Measurements from ENCODE around the gene KLHL28.

Gene KLHL28, protein sequence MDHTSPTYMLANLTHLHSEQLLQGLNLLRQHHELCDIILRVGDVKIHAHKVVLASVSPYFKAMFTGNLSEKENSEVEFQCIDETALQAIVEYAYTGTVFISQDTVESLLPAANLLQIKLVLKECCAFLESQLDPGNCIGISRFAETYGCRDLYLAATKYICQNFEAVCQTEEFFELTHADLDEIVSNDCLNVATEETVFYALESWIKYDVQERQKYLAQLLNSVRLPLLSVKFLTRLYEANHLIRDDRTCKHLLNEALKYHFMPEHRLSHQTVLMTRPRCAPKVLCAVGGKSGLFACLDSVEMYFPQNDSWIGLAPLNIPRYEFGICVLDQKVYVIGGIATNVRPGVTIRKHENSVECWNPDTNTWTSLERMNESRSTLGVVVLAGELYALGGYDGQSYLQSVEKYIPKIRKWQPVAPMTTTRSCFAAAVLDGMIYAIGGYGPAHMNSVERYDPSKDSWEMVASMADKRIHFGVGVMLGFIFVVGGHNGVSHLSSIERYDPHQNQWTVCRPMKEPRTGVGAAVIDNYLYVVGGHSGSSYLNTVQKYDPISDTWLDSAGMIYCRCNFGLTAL

DNA sequence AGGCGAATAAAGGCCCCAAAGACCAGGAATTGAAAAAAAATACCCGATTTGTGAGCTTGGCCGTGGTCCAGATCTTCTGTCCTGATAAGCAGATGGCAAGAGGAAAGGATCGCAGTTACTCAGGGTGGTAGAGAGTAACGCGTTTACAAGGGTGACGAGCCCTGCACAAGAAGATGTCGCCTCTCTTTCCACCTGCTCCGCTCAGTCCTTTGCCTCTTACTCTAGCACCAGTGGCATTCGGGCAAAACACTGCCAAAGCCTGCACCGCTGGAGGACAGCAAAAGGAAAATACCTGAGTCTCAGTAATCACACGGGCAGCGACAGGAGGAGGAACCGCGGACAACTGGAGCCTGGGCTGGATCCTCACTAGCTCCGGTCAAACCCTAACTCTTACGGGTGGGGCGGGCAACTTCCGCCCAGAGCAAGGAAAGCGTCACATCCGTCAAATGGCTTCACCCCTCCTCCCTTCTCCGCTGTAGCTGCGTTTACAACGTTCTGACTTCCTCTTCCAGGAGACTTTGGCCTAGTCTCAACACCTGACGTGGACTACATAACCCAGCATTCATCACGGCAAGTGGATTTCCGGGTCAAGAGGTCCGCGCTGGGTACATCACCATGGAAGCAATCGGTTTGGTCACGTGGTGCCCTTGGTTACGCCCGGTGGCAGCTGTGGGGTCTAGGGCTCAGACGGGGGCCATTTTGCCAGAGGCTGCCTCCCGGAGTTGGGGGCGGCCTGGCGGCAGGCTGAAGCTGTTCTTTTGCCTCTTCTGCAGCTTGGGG lies at the start of gene KLHL28, which contains the start of gene TOGARAM1:
KLHL28 (minus strand) TSS at position 394 of the 780 bp plus-strand sequence. CDS start 16,019 bp downstream, outside the sequence.
TOGARAM1 (plus strand) TSS at position 637 of the 780 bp plus-strand sequence. CDS start 232 bp downstream, outside the sequence.
- DNase-seq (ENCODE audit: low read depth): peak; percentile 100

DNA sequence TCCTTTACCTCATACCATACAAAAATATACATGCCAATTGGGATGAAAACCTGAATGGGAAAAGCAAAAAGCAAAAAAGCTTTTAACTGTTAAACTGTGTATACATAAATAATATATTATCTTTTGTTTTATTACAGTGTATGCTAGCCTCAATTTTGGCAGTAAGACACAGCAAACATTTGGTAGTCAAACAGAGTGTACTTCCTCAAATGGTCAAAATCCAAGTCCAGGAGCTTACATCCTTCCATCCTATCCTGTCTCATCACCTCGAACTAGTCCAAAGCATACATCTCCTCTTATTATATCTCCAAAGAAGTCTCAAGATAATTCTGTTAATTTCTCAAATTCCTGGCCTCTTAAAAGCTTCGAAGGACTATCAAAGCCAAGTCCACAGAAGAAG lies 42.2 kb upstream of the KLHL28 start:
- DNase-seq (ENCODE audit: low read depth): no peak

DNA sequence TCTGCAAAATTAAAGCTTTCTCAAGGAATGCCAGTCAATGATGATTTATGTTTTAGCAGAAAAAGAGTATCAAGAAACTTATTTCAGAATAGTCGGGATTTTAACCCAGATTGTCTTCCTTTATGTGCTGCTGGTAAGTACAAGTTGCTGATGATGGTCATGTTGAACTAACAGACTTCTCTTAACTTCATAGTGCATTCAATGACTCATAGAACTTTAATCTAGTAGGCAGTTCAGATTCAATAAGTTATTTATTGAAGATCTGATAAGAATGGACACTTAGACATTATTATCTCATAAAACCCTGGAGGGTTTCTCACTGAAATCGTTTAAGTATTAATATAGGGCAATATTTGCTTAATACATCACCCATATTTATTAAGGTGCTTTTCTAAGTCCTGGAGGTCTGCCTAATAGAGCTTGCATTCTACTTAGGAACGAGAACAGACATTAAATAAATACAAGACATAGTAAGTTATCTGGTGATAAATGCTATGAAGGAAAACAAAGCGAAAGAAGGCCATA lies 34.1 kb upstream of the KLHL28 start:
- DNase-seq (ENCODE audit: low read depth): no peak

DNA sequence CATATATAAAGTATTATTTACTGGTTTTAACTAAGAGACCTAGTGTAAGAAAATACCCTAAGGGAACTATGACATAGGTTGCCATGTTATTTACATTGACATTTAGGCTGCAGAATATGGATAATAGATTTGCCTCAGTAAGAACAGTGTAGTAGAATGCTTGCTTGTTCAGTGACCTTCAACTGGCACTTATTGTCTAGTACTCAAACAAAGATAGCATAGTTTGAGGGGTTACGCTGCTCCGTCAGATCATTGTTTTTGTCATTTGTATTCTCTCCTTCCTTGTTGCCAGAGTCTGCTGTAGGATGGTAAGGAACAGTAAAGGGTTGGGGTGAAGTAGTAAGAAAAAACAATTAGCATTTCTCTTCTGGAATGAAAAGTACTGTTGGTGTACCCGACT lies 33.4 kb upstream of the KLHL28 start:
- no peak for DNase-seq (ENCODE audit: low read depth)

DNA sequence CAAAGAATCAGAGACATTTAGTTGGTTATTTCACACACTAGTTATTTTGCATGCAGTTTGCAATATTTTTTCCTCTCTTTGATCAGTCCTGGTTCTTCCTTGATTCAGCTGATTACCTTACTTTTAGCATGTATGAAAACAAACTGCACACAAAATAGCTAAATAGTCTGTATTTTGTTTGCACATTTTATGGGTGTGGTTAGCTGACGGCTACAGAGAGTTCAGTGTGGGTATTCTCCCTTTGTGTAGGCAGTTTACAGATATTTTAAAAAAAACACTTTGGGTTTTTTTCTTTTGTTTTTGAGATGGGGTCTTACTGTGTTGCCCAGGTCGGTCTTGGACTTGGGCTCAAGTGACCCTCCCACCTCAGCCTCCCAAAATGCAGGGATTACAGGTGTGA lies 28.8 kb upstream of the KLHL28 start:
- DNase-seq (ENCODE audit: low read depth): no peak

DNA sequence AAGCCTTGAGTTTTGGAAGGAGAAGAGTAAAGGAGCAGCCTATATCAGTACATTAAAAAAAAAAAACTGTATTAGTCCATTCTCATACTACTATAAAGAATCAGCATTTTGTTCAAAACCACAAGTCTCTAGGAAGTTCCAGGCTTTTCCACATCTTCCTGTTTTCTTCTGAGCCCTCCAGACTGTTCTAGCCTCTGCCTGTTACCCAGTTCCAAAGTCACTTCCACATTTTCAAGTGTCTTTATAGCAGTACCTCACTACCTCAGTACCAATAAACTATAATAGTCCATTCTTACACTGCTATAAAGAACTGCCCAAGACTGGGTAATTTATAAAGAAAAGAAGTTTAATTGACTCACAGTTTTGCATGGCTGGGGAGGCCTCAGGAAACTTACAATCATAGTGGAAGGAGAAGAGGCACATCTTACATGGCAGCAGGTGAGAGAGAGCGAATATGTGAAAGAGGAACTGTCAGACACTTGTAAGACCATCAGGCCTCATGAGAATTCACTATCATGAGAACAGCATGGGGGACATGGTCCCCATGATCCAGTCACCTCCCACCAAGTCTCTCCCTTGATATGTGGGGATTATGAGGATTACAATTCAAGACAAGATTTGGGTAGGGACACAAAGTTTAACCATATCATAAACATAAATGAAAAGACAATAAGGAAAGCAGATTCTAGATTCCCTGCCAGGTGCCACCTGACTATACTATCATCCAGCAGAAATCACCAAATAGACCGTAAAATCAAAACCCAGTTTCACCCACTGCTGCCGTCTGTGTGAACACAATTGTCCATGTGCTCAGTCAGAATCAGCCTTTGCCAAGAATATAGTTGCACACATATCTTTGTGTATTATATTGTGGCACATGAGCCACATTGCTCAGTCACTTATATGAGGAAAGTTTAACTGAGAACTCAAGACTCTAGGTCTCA lies 28.0 kb upstream of the KLHL28 start:
- no peak for DNase-seq (ENCODE audit: low read depth)

DNA sequence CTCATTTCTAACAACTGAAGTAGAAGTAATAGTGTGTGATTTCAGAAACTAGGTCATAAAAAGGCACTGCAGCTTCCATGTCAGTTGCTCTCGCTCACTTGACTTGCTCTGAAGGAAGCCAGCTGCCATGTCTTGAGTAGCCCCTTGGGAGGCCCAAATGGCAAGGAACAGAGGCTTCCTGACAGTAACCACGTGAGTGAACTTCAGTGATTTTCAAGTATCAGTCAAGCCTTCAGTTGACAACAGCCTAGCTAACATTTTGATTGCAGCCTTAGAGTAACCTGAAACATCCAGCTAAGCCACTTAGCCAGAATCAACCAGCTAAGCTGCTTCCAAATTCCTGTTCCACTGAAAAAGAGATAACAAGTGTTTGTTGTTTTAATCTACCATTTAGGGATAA lies 26.9 kb upstream of the KLHL28 start:
- DNase-seq (ENCODE audit: low read depth): no peak

DNA sequence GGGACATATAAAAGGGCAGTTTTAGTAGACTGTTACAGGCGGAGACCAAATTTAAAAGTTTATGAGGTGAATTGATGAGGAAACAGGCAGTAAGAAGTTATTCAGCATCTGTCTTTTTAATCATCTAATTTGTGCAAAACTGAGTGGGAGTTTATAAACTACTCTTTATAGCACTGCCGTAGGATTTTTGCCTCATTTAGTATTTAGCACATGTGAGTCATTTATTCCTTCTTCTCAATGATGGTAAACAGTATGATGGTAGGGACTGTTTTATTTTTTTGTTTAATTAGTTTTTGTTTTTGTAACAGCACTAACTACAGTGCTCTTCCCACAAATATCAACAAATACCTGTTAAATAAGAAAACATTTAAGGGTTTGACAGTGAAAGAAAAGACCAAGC lies 20.8 kb upstream of the KLHL28 start:
- DNase-seq (ENCODE audit: low read depth): no peak

DNA sequence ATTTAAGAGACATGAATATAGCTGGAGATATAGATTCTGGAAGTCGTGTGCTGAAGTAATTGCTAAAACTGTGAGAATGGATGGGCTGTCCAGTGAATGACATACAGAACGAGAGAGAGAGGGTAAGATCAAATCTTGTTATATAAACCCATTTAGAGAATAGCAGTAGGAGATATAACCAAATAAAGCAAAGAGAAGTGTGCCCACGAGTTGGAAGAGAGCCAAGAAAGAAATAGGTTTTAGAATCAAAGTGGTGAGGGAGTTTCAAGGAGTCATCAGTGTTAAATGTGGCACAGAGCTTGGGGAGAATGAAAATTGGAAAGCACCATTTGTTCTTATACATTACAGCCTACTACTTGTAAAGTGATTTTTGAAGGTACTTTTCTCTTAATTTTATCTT lies 19.5 kb upstream of the KLHL28 start:
- DNase-seq (ENCODE audit: low read depth): no peak

DNA sequence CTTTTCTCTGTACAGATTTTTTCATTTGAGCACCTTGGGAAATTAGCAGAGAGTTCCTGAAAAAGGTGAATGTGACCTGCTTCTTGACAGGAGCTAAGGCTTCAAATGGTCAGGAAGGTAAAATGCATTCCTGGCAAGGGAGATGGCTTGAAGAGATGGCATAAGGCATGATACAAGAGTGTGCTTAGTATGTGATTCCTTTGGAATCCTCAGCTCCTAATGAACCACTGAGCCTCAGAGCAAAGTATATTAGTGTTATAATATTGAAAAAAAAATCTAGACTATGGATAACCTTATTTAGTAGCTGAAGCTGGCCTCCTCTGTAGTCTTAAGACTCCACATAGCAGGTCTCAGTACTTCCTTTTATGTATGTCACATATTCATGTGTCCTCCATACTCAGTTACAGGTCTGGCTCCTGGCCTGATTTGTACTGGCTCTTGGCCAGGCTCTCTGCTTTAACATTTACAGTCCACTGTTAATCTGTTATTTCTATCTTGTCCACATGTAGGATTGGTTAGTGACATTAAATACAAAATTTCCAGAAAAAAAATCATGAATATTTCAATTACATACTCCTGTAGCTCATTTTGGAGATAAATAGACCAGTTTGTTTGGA lies 18.1 kb upstream of the KLHL28 start:
- no peak for DNase-seq (ENCODE audit: low read depth)

DNA sequence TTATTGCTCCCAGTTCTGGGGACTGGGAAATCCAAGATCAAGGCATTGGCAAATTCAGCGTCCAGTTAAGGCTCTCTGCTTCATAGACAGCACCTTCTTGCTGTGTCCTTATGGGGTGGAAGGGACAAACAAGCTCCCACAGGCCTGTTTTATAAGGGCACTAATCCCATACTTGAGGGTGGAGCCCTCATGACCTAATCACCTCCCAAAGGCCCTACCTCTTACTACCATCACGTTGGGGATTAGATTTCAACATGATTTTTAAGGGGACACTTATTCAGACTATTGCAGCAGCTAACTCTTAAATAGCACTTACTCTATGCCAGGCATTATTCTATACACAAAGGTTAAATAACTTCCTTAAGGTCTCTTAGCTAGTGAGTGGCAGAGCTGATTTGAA lies 17.5 kb upstream of the KLHL28 start:
- no peak for DNase-seq (ENCODE audit: low read depth)

DNA sequence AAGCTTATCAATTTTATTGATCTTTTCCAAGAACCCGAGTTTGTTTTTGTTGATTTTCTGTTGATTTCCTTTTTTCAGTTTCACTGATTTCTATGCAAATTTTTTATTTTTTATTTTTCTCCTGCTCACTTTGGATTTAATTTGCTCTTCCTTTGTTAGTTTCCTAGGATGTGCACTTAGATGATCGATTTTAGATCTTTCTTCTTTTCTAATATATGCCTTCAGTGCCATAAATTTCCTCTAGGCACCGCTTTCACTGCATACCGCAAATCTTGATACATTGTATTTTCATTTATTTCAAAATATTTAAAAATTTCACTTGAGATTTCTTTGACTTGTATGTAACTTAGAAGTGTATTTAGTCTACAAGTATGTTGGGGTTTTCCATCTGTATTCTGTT lies 9.7 kb upstream of the KLHL28 start:
- no peak for DNase-seq (ENCODE audit: low read depth)

DNA sequence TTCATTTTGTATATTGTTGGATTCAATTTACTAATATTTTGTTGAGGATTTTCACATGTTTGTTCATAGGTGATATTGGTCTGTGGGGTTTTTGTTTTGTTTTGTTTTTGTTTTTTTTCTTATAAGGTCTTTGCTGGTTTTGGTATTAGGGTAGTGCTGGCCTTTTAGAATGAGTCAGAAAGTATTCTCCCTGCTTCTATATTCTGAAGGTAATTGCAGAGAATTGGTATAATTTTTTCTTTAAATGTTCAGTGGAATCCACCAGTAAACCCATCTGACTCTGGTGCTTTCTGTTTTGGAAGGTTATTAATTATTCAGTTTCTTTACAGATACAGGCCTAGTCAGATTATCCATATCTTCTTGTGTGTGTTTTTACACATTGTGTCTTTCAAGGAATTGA lies 9.2 kb upstream of the KLHL28 start:
- no peak for DNase-seq (ENCODE audit: low read depth)

DNA sequence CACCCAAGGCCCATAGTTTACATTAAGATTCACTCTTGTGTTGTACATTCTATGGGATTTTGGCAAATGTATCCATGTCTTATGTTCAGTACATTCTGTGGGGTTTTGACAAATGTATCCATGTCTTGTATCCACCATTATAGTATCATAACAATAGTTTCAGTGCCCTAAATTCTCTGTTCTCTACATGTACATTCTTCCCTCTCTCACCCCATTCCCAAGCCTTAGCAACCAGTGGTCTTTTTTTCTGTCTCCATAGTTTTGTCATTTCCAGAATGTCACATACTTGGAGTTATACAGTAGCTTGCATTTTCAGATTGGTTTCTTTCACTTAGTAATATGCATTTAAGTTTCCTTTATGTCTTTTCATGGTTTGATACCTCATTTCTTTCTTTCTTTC lies 7.0 kb upstream of the KLHL28 start:
- no peak for DNase-seq (ENCODE audit: low read depth)

DNA sequence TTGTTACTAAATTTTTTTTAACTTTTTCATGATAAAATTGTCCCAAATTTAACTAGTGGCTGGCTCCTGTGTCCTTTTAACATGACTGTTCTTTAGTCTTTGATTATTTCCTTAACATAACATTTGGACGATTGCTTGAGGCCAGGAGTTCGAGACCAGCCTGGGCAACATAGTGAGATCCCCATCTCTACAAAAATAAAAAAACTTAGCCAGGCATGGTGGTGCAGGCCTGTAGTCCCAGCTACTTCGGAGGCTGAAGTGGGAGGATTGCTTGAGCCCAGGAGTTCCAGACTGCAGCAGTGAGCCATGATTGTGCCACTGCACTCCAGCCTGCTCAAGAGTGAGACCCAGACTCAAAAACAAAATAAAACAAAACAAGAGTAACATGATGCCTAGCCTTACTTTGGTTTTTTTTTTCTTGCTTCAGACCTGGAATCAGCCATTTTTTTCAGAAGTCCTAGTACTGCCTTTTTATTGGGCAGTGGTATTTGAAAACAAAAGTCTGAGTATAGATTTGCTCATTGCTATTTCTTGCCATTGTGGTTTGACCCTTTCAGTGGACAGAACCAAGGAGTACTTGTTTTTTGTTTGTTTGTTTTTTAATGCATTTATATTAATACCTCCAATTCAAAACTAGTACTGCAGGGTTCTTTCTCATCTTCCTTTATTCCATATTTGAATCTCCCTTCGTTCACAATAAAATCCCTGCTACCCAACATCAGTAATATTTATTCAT lies 5.0 kb upstream of the KLHL28 start:
- no peak for DNase-seq (ENCODE audit: low read depth)

DNA sequence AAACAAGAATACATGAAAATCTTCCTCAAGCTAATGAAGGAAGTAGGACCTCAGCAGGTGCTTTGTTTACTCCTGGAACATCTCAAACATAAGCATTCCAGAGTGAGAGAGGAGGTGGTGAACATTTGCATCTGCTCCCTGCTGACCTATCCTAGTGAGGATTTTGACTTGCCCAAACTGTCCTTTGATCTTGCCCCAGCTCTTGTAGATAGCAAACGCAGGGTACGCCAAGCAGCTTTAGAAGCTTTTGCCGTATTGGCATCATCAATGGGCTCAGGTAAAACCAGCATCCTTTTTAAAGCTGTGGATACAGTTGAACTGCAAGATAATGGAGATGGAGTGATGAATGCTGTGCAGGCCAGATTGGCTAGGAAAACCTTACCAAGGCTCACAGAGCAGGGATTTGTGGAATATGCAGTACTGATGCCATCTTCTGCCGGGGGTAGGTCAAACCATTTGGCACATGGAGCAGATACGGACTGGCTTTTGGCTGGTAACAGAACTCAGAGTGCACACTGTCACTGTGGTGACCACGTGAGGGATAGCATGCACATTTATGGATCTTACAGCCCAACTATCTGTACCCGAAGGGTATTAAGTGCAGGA lies 2.1 kb upstream of the KLHL28 start:
- DNase-seq (ENCODE audit: low read depth): no peak

DNA sequence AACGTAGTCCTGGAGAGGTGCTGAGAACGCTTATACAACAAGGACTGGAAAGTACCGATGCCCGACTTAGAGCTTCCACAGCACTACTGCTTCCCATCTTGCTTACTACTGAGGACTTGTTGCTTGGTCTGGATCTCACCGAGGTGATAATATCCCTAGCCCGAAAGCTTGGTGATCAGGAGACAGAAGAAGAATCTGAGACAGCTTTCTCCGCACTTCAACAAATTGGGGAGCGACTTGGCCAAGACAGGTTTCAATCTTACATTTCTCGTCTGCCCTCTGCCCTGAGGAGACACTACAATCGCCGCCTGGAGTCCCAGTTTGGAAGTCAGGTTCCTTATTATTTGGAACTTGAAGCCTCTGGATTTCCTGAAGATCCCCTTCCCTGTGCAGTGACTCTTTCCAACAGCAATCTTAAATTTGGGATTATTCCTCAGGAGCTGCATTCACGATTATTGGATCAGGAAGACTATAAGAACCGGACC lies 1.3 kb upstream of the KLHL28 start:
- peak; percentile 33 for DNase-seq (ENCODE audit: low read depth)

DNA sequence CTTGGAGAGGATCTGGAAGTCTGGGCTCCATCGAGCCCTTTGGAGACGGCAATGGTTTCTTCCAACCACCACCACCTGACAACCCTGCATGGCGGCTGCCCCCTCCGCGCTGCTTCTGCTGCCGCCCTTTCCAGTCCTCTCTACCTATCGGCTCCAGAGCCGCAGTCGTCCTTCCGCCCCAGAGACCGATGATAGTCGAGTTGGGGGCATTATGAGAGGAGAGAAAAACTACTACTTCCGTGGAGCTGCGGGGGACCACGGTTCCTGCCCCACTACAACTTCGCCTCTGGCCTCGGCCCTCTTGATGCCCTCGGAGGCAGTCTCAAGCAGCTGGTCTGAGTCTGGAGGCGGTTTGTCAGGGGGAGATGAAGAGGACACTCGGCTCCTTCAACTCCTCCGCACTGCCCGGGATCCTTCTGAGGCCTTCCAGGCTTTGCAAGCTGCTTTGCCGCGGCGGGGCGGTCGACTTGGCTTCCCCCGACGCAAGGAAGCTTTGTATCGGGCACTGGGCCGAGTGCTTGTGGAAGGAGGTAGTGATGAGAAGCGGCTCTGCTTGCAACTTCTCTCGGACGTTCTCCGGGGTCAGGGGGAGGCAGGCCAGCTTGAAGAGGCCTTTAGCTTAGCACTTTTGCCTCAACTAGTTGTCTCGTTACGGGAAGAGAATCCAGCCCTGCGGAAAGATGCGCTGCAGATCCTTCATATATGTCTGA lies 742 bp upstream of the KLHL28 start:
- DNase-seq (ENCODE audit: low read depth): peak; percentile 49

DNA sequence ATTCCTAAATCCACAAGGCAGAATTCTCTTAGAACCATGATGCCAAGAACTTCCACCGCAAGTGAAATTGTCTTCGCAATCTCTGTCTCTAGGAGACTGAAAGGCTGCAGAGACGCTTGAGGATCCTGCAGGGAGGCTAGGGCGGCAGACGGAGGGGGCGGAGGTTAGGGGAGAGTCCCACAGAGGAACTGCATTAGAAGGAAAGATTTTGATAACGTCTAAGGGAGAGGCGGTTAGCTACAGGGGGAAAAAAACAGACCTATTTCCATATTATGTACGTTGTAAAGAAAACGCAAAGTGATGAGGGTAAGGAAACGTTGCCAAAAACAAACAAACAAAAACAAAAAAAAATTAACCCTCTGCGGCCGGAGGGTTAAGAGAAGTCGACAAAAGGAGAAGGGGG lies 595 bp downstream of the KLHL28 start:
- peak; percentile 74 for DNase-seq (ENCODE audit: low read depth)
